GM18861 (cell line): ENCODE data around the gene ARHGAP32.

ENCODE experiments used
- ATAC-seq: cut with Tn5 transposase; IDR thresholded peaks from one replicate; pipeline ENCODE4 v1.9.1; 2021; ENCODE audit not compliant: unreplicated experiment

ARHGAP32 gene

DNA sequence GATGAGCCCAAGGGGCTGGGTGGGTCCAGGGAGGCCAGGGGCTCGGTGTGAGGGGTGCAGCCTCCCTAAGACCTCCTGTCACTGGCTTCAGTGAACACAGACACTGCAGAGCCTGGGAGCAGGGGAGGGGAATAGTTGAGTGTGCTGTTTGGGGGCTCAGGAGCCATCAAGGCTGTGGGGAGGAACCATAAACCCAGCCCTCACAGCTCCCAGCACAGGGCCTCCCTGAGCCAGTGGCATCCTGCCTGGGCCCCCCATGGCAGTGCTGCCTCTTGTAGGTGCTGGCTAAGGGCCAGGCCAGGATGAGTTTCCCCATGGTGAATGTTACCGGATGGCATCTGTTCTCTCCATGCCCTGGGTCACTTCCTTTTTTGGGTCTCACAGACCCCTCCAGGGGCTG is 275.4 kb downstream of the ARHGAP32 start:
- ATAC-seq, result no peak

DNA sequence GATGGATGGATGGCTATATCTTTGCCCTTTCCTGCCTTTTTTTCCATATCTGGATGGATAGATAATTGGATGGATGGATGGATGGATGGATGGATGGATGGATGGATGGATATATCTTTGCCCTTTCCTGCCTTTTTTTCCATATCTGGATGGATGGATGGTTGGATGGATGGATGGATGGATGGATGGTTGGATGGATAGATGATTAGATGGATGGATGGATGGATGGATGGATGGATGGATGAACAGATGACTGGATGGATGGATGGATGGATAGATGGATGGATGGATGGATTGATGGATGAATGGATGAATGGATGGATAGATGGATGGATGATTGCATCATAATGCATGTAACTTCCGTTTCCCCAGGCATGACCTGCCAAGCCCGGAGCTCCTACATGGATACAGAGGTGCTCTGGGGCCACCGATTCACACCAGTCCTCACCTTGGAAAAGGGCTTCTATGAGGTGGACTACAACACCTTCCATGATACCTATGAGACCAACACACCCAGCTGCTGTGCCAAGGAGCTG is 276.0 kb downstream of the ARHGAP32 start:
- ATAC-seq, result no peak

DNA sequence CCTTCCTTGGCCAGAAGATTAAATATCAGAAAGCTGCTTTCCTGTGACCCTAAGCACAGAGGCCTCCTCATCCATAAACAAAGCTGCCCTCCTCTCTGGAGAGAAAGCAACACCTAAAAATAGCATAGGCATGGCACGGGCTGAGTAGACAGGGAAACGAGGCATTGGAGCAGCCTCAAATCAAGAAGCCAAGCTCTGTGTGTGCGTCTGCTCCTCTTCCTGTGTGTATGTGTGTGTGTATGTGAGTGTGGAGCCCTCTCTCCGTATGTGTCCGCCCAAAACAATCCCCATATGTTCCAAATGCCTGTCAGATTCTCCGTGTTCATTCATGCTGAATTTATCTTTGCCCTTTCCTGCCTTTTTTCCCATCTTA is 277.0 kb downstream of the ARHGAP32 start:
- ATAC-seq, result no peak
